ENCODE measurements around the gene MRPS10. TPM values are rescaled to one million over a fixed set of nuclear protein-coding genes. Genes with fewer than 3 reads are reported as not detected.

The MRPS10 gene
- total and polyA plus RNA-seq, 2 donors (not counting 1 experiment from before 2014, with no cell fraction given) = 10.5 to 26.4 TPM

- Histone ChIP-seq H3K27ac (ENCODE audit: low read length in 2 of 2) (no peak overlapping the region), H3K4me1 (ENCODE audit: control insufficient read depth in 2 of 2, insufficient read depth in 2 of 2, low read length in 2 of 2) (no peaks in the 10 kb centered on the region), H3K79me2 (ENCODE audit: control insufficient read depth, insufficient read depth, low read length) (no peaks in the 10 kb centered on the region), H2AFZ (ENCODE audit: insufficient read depth, low read depth, low read length, poor library complexity, severe bottlenecking) (no peak overlapping the region), H3K36me3 (replicated peaks in 1 of 2; ENCODE audit: control extremely low read depth in 1 of 2, control insufficient read depth in 1 of 2, extremely low read depth in 1 of 2, insufficient read depth in 2 of 2, low read length in 1 of 2) (no peaks in the 10 kb centered on the region), H3K4me3 (ENCODE audit: control extremely low read depth in 1 of 5, extremely low read depth in 1 of 5, insufficient read depth in 1 of 5, low read depth in 2 of 5, low read length in 4 of 5) (no peak overlapping the region), H3K9ac (ENCODE audit: low read length) (no peak overlapping the region), H4K20me1 (ENCODE audit: control insufficient read depth, insufficient read depth, low read length, poor library complexity, severe bottlenecking) (no peaks in the 10 kb centered on the region), H3K4me2 (replicated peaks; ENCODE audit: low read depth, low read length, poor library complexity, severe bottlenecking) (no peak overlapping the region), H3K9me3 (ENCODE audit: control extremely low read depth in 1 of 3, control insufficient read depth in 2 of 3, insufficient read depth in 1 of 3, low read length in 2 of 3) (no peaks in the 10 kb centered on the region), H3K27me3 (replicated peaks in 1 of 4; ENCODE audit: control extremely low read depth in 1 of 4, control insufficient read depth in 3 of 4, insufficient read depth in 4 of 4, low read length in 3 of 4) (no peaks in the 10 kb centered on the region)
- CTCF ChIA-PET = interaction anchor here (0.8 to 5.5 kb wide), 4 partner anchors 49 to 287 kb away, joined by 3 to 54 read pairs (median 4); no protein-coding TSS in a partner anchor
- intact Hi-C loops (cut with micrococcal nuclease) = no loop called here
- H3K4me3 Mint-ChIP-seq = no peak overlapping the region
- DNase-seq = no peak
- no peak for TF ChIP-seq EZH2 (IDR thresholded peaks at IDR 0.05; ENCODE audit: borderline replicate concordance, insufficient read depth, low read depth, low read length, poor library complexity, severe bottlenecking)
- TF ChIP-seq, protein P1, sequence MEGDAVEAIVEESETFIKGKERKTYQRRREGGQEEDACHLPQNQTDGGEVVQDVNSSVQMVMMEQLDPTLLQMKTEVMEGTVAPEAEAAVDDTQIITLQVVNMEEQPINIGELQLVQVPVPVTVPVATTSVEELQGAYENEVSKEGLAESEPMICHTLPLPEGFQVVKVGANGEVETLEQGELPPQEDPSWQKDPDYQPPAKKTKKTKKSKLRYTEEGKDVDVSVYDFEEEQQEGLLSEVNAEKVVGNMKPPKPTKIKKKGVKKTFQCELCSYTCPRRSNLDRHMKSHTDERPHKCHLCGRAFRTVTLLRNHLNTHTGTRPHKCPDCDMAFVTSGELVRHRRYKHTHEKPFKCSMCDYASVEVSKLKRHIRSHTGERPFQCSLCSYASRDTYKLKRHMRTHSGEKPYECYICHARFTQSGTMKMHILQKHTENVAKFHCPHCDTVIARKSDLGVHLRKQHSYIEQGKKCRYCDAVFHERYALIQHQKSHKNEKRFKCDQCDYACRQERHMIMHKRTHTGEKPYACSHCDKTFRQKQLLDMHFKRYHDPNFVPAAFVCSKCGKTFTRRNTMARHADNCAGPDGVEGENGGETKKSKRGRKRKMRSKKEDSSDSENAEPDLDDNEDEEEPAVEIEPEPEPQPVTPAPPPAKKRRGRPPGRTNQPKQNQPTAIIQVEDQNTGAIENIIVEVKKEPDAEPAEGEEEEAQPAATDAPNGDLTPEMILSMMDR (IDR thresholded peaks at IDR 0.05) = no peak
- no peak for ATAC-seq (ENCODE audit: low read depth)
- POLR2A ChIA-PET = interaction anchor here (0.7 to 1.0 kb wide), 2 partner anchors 17 to 287 kb away, joined by 3 to 8 read pairs; no protein-coding TSS in a partner anchor
- WGBS (ENCODE audit: insufficient coverage) = 95% methylated on average over 5 of the region's 7 CpGs
- no peak overlapping the region for H3K27ac Mint-ChIP-seq
- H3K27me3 Mint-ChIP-seq = no peaks in the 10 kb centered on the region
- H3K4me1 Mint-ChIP-seq = no peaks in the 10 kb centered on the region
- H3K9me3 Mint-ChIP-seq (ENCODE audit: insufficient read depth) = no peaks in the 10 kb centered on the region
Observed at GRCh38 chr6:42260396-42260888, 42.8 kb upstream of the MRPS10 start.

GRCh38 chr6:42259841-42260395, 42.3 kb upstream of the MRPS10 start:
- H3K9me3 Mint-ChIP-seq (ENCODE audit: insufficient read depth) = no peaks in the 10 kb centered on the region
- H3K27ac Mint-ChIP-seq = no peak overlapping the region
- TF ChIP-seq, protein P1 (IDR thresholded peaks at IDR 0.05) = no peak
- no peak for TF ChIP-seq EZH2 (IDR thresholded peaks at IDR 0.05; ENCODE audit: borderline replicate concordance, insufficient read depth, low read depth, low read length, poor library complexity, severe bottlenecking)
- no peak for ATAC-seq (ENCODE audit: low read depth)
- no peak overlapping the region for H3K27ac ChIP-seq (ENCODE audit: low read length in 2 of 2)
- no peaks in the 10 kb centered on the region for H3K9me3 ChIP-seq (ENCODE audit: control extremely low read depth in 1 of 3, control insufficient read depth in 2 of 3, insufficient read depth in 1 of 3, low read length in 2 of 3)
- intact Hi-C loops (cut with micrococcal nuclease) = no loop called here
- H3K4me2 ChIP-seq (replicated peaks; ENCODE audit: low read depth, low read length, poor library complexity, severe bottlenecking) = no peak overlapping the region
- no peaks in the 10 kb centered on the region for H3K79me2 ChIP-seq (ENCODE audit: control insufficient read depth, insufficient read depth, low read length)
- no peaks in the 10 kb centered on the region for H3K27me3 ChIP-seq (replicated peaks in 1 of 4; ENCODE audit: control extremely low read depth in 1 of 4, control insufficient read depth in 3 of 4, insufficient read depth in 4 of 4, low read length in 3 of 4)
- H3K27me3 Mint-ChIP-seq = no peaks in the 10 kb centered on the region
- CTCF ChIA-PET = interaction anchor here (0.8 to 5.5 kb wide), 4 partner anchors 49 to 288 kb away, joined by 3 to 54 read pairs (median 4); no protein-coding TSS in a partner anchor
- H3K4me1 ChIP-seq (ENCODE audit: control insufficient read depth in 2 of 2, insufficient read depth in 2 of 2, low read length in 2 of 2) = no peaks in the 10 kb centered on the region
- no peak for DNase-seq
- H3K4me3 Mint-ChIP-seq = no peak overlapping the region
- no peaks in the 10 kb centered on the region for H4K20me1 ChIP-seq (ENCODE audit: control insufficient read depth, insufficient read depth, low read length, poor library complexity, severe bottlenecking)
- H3K36me3 ChIP-seq (replicated peaks in 1 of 2; ENCODE audit: control extremely low read depth in 1 of 2, control insufficient read depth in 1 of 2, extremely low read depth in 1 of 2, insufficient read depth in 2 of 2, low read length in 1 of 2) = no peaks in the 10 kb centered on the region
- H3K4me1 Mint-ChIP-seq = no peaks in the 10 kb centered on the region
- no peak overlapping the region for H2AFZ ChIP-seq (ENCODE audit: insufficient read depth, low read depth, low read length, poor library complexity, severe bottlenecking)
- WGBS (ENCODE audit: insufficient coverage) = 97% methylated on average over 3 of the region's 10 CpGs
- POLR2A ChIA-PET = interaction anchor here (0.7 to 1.0 kb wide), 2 partner anchors 18 to 287 kb away, joined by 3 to 8 read pairs; no protein-coding TSS in a partner anchor
- no peak overlapping the region for H3K9ac ChIP-seq (ENCODE audit: low read length)
- H3K4me3 ChIP-seq (ENCODE audit: control extremely low read depth in 1 of 5, extremely low read depth in 1 of 5, insufficient read depth in 1 of 5, low read depth in 2 of 5, low read length in 4 of 5) = no peak overlapping the region
